Skeletal muscle cell (primary cell): ENCODE measurements around the gene LGI2.

Experiments used
- DNase-seq: peaks from one replicate; pipeline ENCODE4 v3.0.0-alpha.2; 2010; ENCODE audit warnings: low read depth
- H3K4me3 ChIP-seq: 2 replicates; pipeline ENCODE4 v1.5.1; 2011; ENCODE audit warnings: low read depth, mild to moderate bottlenecking, control low read depth, low read length, moderate library complexity

Gene LGI2

GRCh38 chr4:24971192-24971591 lies 59.6 kb downstream of the LGI2 start:
- no peak for DNase-seq
- no peak overlapping the region for H3K4me3 ChIP-seq

- H3K4me3 ChIP-seq = no peak overlapping the region
- no peak for DNase-seq
These were observed 60.1 kb downstream of the LGI2 start for GRCh38 chr4:24970635-24971034.

GRCh38 chr4:24970191-24970590 lies 60.6 kb downstream of the LGI2 start:
- H3K4me3 ChIP-seq = no peak overlapping the region
- no peak for DNase-seq

- DNase-seq = no peak
- no peak overlapping the region for H3K4me3 ChIP-seq
These were observed 61.3 kb downstream of the LGI2 start for GRCh38 chr4:24969486-24969885.

GRCh38 chr4:24968992-24969391 lies 61.8 kb downstream of the LGI2 start:
- no peak for DNase-seq
- no peak overlapping the region for H3K4me3 ChIP-seq

GRCh38 chr4:24968278-24968677 lies 62.5 kb downstream of the LGI2 start:
- no peak overlapping the region for H3K4me3 ChIP-seq
- no peak for DNase-seq

- no peak overlapping the region for H3K4me3 ChIP-seq
- DNase-seq = no peak
These were observed 63.4 kb downstream of the LGI2 start for GRCh38 chr4:24967346-24967745.

GRCh38 chr4:24966076-24966475 lies 64.7 kb downstream of the LGI2 start:
- DNase-seq = no peak
- H3K4me3 ChIP-seq = no peak overlapping the region

GRCh38 chr4:24965627-24966026 lies 65.1 kb downstream of the LGI2 start:
- no peak overlapping the region for H3K4me3 ChIP-seq
- no peak for DNase-seq

GRCh38 chr4:24963277-24963676 lies 67.5 kb downstream of the LGI2 start:
- no peak for DNase-seq
- H3K4me3 ChIP-seq = no peak overlapping the region

- H3K4me3 ChIP-seq = no peak overlapping the region
- no peak for DNase-seq
These were observed 72.9 kb downstream of the LGI2 start for GRCh38 chr4:24957886-24958285.

GRCh38 chr4:24956763-24957162 lies 74.0 kb downstream of the LGI2 start:
- no peak for DNase-seq
- no peak overlapping the region for H3K4me3 ChIP-seq

- DNase-seq = no peak
- no peak overlapping the region for H3K4me3 ChIP-seq
These were observed 74.7 kb downstream of the LGI2 start for GRCh38 chr4:24956091-24956490.

GRCh38 chr4:24952667-24953066 lies 78.1 kb downstream of the LGI2 start:
- no peak for DNase-seq
- no peak overlapping the region for H3K4me3 ChIP-seq

- no peak overlapping the region for H3K4me3 ChIP-seq
These were observed 80.8 kb downstream of the LGI2 start for GRCh38 chr4:24949970-24950369.

More at GRCh38 chr4:24949970-24950369, 80.8 kb downstream of the LGI2 start:
- DNase-seq = no peak
